GM10847 (cell line): Measurements from ENCODE around the gene MGST2.

Source experiments
- POLR2A ChIP-seq: IDR thresholded peaks from 2 replicates; pipeline ENCODE4 v1.6.1; 2011; ENCODE audit not compliant: insufficient read length; ENCODE audit errors: extremely low read depth

MGST2 gene

DNA sequence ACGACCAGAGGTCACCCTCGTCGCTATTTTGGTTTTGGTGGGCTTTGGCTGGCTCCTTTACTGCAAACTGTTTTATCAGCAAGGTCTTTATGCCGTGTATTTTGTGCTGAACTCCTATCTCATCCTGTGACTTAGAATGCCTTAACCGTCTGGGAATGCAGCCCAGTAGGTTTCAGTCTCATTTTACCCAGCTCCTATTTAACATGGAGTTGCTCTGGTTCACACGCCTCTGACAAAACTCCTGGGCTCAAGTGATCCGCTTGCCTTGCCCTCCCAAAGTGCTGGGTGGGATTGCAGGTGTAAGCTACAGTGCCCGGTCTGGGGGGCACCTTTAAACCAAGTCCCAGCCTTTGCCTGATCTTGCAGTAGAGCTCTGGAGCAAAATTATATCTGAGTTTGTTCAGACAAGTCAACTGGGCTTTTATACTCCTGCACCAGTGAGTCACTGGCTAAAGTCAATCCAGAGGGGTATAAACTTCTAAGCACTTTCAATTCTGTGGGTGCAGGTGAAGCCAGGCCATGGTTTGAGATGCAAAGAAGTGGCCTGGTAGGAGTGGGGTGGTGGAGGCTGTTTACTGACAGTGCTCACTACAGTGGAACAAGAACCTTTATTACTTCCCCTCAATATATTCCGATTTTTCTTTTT, 50.2 kb downstream of the MGST2 start:
- no peak for TF ChIP-seq POLR2A

GRCh38 chr4:139718358-139718757, 52.7 kb downstream of the MGST2 start:
- no peak for TF ChIP-seq POLR2A

- TF ChIP-seq POLR2A, result no peak
Measured at GRCh38 chr4:139718833-139719232, 53.2 kb downstream of the MGST2 start.

GRCh38 chr4:139719381-139720101, 53.9 kb downstream of the MGST2 start:
- no peak for TF ChIP-seq POLR2A

DNA sequence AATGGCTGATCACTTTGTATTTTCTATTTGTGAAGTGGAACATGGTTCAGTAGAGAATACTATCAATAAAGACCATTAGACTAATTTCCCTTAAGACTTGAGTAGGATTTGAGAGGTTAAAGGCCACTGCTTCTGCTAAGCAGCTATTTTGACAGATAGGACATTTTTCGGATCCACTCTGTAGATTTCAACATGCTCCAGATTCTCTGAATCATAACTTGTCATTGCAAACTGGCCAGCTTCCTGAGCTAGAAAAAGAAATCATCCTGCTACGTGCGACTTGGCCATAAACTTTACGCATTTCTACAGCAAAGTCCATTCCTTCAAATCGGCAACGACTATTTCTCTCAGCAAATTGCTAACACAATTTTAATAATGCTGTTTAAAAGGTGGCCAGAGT, 55.2 kb downstream of the MGST2 start:
- TF ChIP-seq POLR2A, result no peak

DNA sequence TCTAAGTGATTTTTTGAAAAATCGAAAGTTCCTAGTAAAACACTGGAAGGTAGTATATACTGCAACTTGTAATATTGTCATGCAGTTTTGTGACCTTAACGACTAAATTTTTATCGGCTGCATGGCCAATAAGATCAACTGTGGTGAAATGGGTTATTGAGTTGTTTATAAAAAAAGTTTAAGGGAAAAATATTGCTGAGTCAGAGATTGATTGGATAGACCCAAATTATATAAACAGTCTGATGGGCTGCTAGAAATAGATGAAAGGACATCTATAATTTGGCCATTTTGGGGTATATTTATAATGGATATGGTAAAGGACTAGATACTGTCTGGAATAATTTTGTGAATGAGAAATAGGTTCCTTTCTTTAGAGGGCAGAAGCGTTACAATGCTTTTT, 56.2 kb downstream of the MGST2 start:
- no peak for TF ChIP-seq POLR2A

- no peak for TF ChIP-seq POLR2A
Measured at GRCh38 chr4:139725236-139725635, 59.6 kb downstream of the MGST2 start.

GRCh38 chr4:139726615-139727014, 61.0 kb downstream of the MGST2 start:
- TF ChIP-seq POLR2A, result no peak

DNA sequence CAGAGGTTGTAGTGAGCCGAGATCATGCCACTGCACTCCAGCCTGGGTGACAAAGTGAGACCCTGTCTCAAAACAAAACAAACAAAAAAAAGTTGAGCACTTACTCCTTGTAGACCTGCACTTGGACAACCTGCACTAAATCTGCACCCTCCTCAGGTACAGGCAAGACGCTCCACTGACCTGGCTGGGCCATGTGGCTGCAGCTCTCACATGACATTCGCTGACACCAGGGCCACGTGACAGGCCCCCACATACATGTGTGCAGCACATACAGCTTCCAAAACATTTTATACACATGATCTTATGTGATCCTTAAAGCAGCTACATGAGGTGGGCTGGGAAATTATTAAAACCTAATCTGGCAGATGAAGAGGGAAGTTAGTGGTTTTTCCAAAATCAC, 62.5 kb downstream of the MGST2 start:
- TF ChIP-seq POLR2A, result no peak

DNA sequence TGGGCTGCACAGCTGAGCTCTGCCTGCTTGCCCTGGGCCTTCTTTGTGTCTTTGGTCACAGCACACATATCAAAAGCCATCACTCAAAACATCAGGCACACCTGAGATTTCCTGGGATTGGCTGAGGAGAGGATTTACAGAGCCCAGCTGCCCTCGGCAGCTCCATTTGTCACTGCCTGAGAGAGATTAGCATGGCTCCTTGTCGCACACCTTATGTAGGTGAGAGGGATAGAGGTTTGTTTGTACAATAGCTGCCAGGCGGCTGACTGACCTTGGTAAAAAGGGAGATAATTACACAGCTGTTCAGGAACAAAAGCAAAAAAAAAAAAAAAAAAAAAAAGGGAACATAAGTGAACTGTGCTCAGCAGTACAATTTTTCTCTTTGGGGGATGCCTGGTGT, 63.2 kb downstream of the MGST2 start:
- TF ChIP-seq POLR2A, result no peak

GRCh38 chr4:139732991-139733570, 67.5 kb downstream of the MGST2 start:
- no peak for TF ChIP-seq POLR2A

DNA sequence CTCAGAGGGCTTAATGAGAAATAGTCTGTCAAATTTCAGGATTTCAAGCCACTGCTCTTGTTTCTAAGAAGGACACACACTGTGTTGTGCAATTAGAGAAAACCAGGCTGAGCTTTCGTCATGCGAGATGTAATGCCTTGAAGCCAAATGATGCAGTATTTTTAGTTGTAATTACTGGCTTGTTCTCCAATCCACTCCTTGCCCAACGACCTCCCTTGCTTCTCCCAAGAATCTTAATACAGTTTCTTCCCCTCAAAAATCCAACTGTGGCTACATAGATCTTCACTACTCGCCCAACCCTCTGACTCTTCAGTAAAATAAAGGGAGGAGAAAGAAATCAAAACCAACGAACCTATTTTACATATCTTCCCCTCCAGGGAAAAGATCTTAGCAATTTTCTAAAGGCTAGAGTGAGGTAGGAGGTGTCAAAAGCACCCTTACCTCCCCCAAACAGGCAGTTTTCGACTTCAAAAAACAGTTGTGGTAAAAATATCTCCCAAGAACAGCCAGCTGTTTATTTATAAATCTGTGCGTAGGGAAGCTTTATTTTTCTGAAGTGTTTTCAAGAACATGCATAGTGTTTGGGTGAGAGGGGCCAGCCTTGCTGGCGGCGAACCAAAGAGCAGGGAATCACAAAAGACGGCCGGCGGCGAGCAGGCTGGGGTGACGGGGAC, 68.7 kb downstream of the MGST2 start:
- no peak for TF ChIP-seq POLR2A

- no peak for TF ChIP-seq POLR2A
Measured at GRCh38 chr4:139734875-139735380, 69.3 kb downstream of the MGST2 start.

DNA sequence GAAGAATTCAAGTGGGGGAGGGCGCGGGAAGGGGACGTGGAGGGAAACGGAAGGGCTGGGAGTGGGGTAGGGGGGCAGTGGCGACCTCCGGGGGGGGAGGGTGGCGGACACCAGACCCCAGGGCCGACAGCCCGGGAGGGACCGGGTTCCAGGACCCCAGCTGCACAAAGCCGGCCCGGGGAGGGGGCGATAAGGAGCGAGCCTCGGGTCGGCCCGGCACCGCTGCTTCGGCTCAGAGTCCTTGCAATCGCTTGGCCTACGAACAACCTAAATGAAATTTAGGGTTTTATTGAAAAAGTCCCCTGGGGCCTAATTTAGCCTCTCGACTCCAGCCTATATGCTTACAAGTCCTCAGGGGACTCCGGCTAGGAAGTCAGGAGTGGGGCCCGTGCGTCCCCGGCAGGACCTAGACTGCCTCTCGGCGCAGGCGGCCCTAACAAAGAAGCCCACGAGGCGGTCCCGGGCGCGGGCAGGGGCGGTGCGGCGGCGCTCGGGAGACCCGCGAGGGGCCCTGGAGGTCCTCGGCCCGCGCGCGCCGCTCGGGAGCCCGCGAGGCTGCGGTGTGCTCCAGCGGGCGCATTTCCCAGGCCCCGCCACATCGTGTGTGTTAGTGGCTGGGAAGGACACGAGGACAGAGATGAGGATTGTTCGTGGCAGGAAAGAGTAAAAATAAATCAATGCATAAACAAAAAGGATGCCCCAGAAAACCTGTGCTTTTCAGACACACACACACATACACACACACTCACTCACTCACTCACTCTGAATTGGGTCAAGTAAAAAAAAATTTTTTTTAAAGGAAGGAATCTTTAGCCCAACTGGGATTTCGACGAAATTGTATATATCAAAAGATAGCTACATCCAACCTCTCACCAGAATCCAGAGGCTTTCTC, 70.0 kb downstream of the MGST2 start:
- TF ChIP-seq POLR2A, result no peak

GRCh38 chr4:139736274-139736660, 70.6 kb downstream of the MGST2 start:
- no peak for TF ChIP-seq POLR2A

- no peak for TF ChIP-seq POLR2A
Measured at GRCh38 chr4:139736661-139737060, 71.0 kb downstream of the MGST2 start.
